ENCODE results near the gene PER1. TPM values are rescaled to one million over a fixed set of nuclear protein-coding genes. Genes with fewer than 3 reads are reported as not detected.

PER1 gene
- total and polyA plus RNA-seq, 2 of the 4 experiments (the other 2 are of a cell fraction): 3.4 to 10.5 TPM

- no peak overlapping the region for H2AK5ac ChIP-seq (ENCODE audit: low read depth, low read length)
- POLR2A ChIA-PET (ENCODE audit: unreplicated experiment): no interaction called here
- peak overlapping the region; percentile 60 for H3K4me3 ChIP-seq (ENCODE audit: insufficient read depth, low read depth, low read length)
- H3K14ac ChIP-seq (replicated peaks; ENCODE audit: low read depth, low read length): 0 out of 2 replicates have a peak overlapping the region, but pooled peaks have one; percentile 15
- no peak overlapping the region for H2BK20ac ChIP-seq (ENCODE audit: low read depth, low read length)
- no peak overlapping the region for H2BK15ac ChIP-seq (ENCODE audit: low read depth, low read length)
- no peaks in the 10 kb centered on the region for H3K9me3 ChIP-seq (ENCODE audit: control insufficient read depth, insufficient read depth, low read length)
- H4K20me1 ChIP-seq (ENCODE audit: insufficient read depth, low read length): peaks cover 24% of the 10 kb centered on the region
- no peak overlapping the region for H3K9ac ChIP-seq (ENCODE audit: low read depth, low read length)
- peak overlapping the region; percentile 33 for H2AK9ac ChIP-seq (replicated peaks; ENCODE audit: low read depth, low read length, poor library complexity)
- H3K56ac ChIP-seq (ENCODE audit: extremely low read depth, insufficient read depth, low read length): no peak overlapping the region
- BruUV-seq (replicated peaks): no TSS peak
- ATAC-seq (ENCODE audit: low read depth): no peak
- no peak overlapping the region for H2BK5ac ChIP-seq (ENCODE audit: low read depth, low read length, poor library complexity, severe bottlenecking)
- peak overlapping the region; percentile 88 for H2AFZ ChIP-seq (replicated peaks; ENCODE audit: low read length, poor library complexity)
- CTCF ChIA-PET: interaction anchor here (0.6 to 3.7 kb wide), 3 partner anchors 24 to 56 kb away, joined by 4 to 25 read pairs (median 9); no protein-coding TSS in a partner anchor
- H3K79me1 ChIP-seq (ENCODE audit: low read depth in 1 of 2, low read length in 2 of 2): no peaks in the 10 kb centered on the region
- no peak overlapping the region for H4K8ac ChIP-seq (ENCODE audit: low read depth in 2 of 2, low read length in 2 of 2)
- H3K18ac ChIP-seq (ENCODE audit: low read depth, low read length): no peak overlapping the region
- dilution Hi-C loops (cut with HindIII; ENCODE audit: low sequenced_read_pairs, unreplicated experiment): loop anchor here (25.0 kb wide), 1 partner anchor 120 kb away; the partner anchor contains the start of genes CTC1 and PFAS
- H3K9me1 ChIP-seq (ENCODE audit: insufficient read depth, low read length): peaks cover 2% of the 10 kb centered on the region; the same call in 1 of the 2 replicates
- in situ Hi-C loops (cut with MboI; ENCODE audit: low sequenced_read_pairs): loop anchor here (5.0 kb wide), 1 partner anchor 45 kb away; no protein-coding TSS in a partner anchor
- H3K23ac ChIP-seq (ENCODE audit: low read depth, low read length): peak overlapping the region; percentile 43
- no peak for TF ChIP-seq CEBPB (IDR thresholded peaks at IDR 0.05; ENCODE audit: low read depth, low read length)
- TF ChIP-seq RFX5 (IDR thresholded peaks at IDR 0.05; ENCODE audit: low read depth, low read length): no peak
- no peak for TF ChIP-seq MAZ (IDR thresholded peaks at IDR 0.05; ENCODE audit: borderline replicate concordance, low read depth, low read length)
- TF ChIP-seq RAD21 (IDR thresholded peaks at IDR 0.05; ENCODE audit: low read length): no peak
- TF ChIP-seq SMC3 (IDR thresholded peaks at IDR 0.05; ENCODE audit: low read depth, low read length): no peak
- H3K4me1 ChIP-seq (ENCODE audit: control insufficient read depth, insufficient read depth, low read length): peaks cover 6% of the 10 kb centered on the region; the same call in 1 of the 2 replicates
- H3K4ac ChIP-seq (ENCODE audit: low read depth, low read length): 0 out of 2 replicates have a peak overlapping the region, but pooled peaks have one; percentile 13
- H4K91ac ChIP-seq (ENCODE audit: insufficient read depth, low read depth, low read length): no peak overlapping the region
- intact Hi-C loops (cut with micrococcal nuclease): no loop called here
- H3K4me2 ChIP-seq (ENCODE audit: low read depth, low read length): peak overlapping the region; percentile 90
- no peak overlapping the region for H3K27ac ChIP-seq (ENCODE audit: insufficient read depth, low read length)
- WGBS, 2 experiments (ENCODE audit: extremely low coverage in 2 of 2, insufficient read length in 1 of 2): 8% methylated on average over 7 of the region's 18 CpGs; no CpG with 5 or more reads in 1 of the 2 experiments
- no peaks in the 10 kb centered on the region for H3K36me3 ChIP-seq (ENCODE audit: control insufficient read depth, insufficient read depth, low read length)
- peaks cover 37% of the 10 kb centered on the region for H3K27me3 ChIP-seq (ENCODE audit: control insufficient read depth, insufficient read depth, low read length)
- no peak for DNase-seq
- no peak overlapping the region for H2BK120ac ChIP-seq (ENCODE audit: low read depth, low read length)
- H4K5ac ChIP-seq (ENCODE audit: low read depth, low read length): no peak overlapping the region
Measured at GRCh38 chr17:8117367-8117979, 34.7 kb downstream of the PER1 start.

Data from IMR-90 (cell line).